AG04450 (cell line): ENCODE data around the gene STMN1. TPM values are rescaled to one million over a fixed set of nuclear protein-coding genes. Genes with fewer than 3 reads are reported as not detected.

ENCODE experiments used
- CTCF ChIA-PET: fragments of 300-600, 350-600 bp; formaldehyde crosslinking; extraction: SDS; loops from one replicate; lab custom pipeline; 2022; ENCODE audit warnings: antibody characterized with exemption, inconsistent platforms; lab: Charles Lee
- POLR2A ChIA-PET: fragments of 350-600 bp; formaldehyde crosslinking; extraction: SDS; loops from one replicate; lab custom pipeline; 2021; ENCODE audit warnings: antibody characterized with exemption, inconsistent platforms; lab: Yijun Ruan, JAX
- DNase-seq: peaks from one replicate; pipeline ENCODE4 v3.0.0-alpha.2; 2011; ENCODE audit warnings: low read depth, low spot score
- H3K27ac ChIP-seq: one replicate; pipeline ENCODE4 v1.5.1; 2012; ENCODE audit warnings: low read depth, low read length, control low read depth
- H3K27me3 ChIP-seq: one replicate; pipeline ENCODE4 v1.6.0; 2012; ENCODE audit warnings: low read length; ENCODE audit not compliant: control insufficient read depth, insufficient read depth
- H3K4me3 ChIP-seq: 2 replicates; pipeline ENCODE4 v1.5.1; 2011; ENCODE audit warnings: mild to moderate bottlenecking, low read depth, low read length, control low read depth
- H3K9me3 ChIP-seq: 2 replicates; pipeline ENCODE4 v1.5.1; 2012; ENCODE audit warnings: low read length; ENCODE audit not compliant: control insufficient read depth, insufficient read depth
- polyA plus RNA-seq: library from polyadenylated mRNA; depleted of rRNA; stranded (reverse); fragments of >200 nt; gene quantifications from 2 replicates; pipeline ENCODE4 v1.2.3, GENCODE V29; 2011
- TF ChIP-seq, protein P1 (sequence below): IDR thresholded peaks from 2 replicates; pipeline ENCODE4 v1.5.1; 2011; ENCODE audit warnings: low read depth, low read length, control low read depth, inconsistent platforms

STMN1 gene
- polyA plus RNA-seq, 1 experiment, result 176 TPM

DNA sequence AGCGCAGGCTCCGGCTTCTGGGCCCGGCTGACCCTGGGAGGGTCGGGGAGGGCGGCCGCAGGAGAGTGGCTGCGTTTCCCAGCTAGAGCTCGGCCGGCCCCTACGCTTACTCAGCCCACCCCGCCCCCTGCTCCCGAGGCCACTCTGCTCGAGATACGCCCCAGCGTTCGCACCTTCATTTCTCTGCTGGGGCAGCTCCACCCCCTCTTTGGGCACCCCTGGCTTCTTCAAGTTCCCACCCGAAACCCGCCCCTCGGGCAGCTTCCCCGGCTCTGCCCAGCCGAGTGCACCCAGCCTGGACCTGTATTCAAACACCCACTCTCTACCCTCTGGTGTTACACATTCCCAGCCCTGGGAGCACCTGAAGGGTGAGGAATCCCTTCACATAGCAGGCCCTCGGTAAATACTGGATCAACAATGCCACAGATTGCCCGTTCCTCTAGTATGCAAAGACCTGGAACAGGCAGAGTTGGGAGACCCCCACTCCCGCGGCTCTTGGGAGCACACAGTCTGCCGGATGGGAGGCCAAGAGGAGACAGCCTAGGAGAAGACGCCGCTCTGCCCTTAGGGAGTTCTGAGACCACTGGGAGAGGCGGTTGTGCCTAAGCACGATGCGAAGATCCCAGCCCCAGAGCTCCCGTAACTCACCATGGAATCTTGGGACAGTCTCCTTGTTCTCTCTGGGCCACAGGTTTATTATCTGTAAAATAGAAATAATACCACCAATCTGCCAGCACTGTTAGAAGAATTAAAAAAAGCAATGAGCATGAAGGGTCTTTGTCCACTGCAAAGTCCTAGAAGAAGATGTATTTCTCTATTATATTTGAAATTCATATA is 30.1 kb downstream of the STMN1 start:
- Histone ChIP-seq H3K4me3 (peak overlapping the region; percentile 69), H3K9me3 (no peaks in the 10 kb centered on the region), H3K27ac (peak overlapping the region; percentile 65), H3K27me3 (peaks cover 3% of the 10 kb centered on the region)
- ChIA-PET CTCF (interaction anchor here (0.7 to 1.9 kb wide), 2 partner anchors 20 to 132 kb away, joined by 3 to 10 read pairs; no protein-coding TSS in a partner anchor), POLR2A (interaction anchor here (0.7 to 1.9 kb wide), 7 partner anchors 13 to 57 kb away, joined by 3 to 9 read pairs (median 4); partner anchors contain the start of gene MTFR1L)
- no peak for DNase-seq
- TF ChIP-seq, protein P1, sequence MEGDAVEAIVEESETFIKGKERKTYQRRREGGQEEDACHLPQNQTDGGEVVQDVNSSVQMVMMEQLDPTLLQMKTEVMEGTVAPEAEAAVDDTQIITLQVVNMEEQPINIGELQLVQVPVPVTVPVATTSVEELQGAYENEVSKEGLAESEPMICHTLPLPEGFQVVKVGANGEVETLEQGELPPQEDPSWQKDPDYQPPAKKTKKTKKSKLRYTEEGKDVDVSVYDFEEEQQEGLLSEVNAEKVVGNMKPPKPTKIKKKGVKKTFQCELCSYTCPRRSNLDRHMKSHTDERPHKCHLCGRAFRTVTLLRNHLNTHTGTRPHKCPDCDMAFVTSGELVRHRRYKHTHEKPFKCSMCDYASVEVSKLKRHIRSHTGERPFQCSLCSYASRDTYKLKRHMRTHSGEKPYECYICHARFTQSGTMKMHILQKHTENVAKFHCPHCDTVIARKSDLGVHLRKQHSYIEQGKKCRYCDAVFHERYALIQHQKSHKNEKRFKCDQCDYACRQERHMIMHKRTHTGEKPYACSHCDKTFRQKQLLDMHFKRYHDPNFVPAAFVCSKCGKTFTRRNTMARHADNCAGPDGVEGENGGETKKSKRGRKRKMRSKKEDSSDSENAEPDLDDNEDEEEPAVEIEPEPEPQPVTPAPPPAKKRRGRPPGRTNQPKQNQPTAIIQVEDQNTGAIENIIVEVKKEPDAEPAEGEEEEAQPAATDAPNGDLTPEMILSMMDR, result no peak

DNA sequence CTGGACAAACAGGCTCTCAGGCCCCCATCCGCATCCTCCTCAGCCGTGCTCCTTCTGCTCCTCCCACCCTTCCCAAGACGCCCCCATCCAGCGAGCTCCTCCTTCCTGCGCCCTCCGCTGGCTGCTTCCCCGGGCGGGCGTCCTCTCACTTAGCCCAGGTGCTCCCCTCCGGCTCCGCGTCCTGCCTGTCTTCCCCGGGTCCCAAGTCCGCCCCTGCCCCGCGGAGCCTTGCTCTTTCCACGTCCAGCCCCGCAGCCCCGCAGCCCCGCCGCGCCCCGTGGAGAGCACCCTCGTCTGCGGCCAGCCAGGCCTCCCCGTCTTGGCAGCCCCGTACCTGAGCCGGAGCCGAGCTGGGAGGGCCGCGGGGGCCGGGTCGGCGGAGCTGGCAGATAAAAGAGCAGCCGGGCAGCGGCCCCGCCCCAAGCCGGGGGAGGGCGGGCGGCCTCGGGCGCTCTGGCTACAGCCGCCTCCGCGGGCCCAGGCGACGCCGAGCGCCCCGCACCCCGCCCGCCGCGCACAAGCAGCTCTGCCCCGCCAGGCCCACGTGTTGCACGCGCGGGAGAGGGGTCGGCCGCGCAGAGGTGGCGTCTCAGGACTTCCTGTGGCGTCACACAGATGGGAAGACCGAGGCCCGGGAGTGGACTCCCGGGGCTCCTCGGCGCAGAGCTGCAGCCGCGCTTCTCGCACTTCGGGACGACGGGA is 30.9 kb downstream of the STMN1 start, which contains the start of gene PAQR7:
TSS of gene PAQR7 (minus strand) at position 555 of the 702 bp plus-strand sequence. CDS start 11,869 bp downstream, outside the sequence.
- Histone ChIP-seq H3K4me3 (peak within 1 kb of the TSS; percentile 69), H3K9me3 (no peaks in the 10 kb centered on the region), H3K27me3 (peaks cover 3% of the 10 kb centered on the region), H3K27ac (peak within 1 kb of the TSS; percentile 65)
- POLR2A ChIA-PET, result interaction anchor here (0.7 to 1.9 kb wide), 8 partner anchors 12 to 56 kb away, joined by 3 to 9 read pairs (median 4); partner anchors contain the start of gene MTFR1L
- DNase-seq, result no peak
- TF ChIP-seq, protein P1, result 0 out of 2 replicates have a peak, but pooled peaks have one; percentile 22
- CTCF ChIA-PET, result interaction anchor here (1.1 to 1.9 kb wide), 2 partner anchors 9 to 21 kb away, joined by 3 to 10 read pairs; no protein-coding TSS in a partner anchor

DNA sequence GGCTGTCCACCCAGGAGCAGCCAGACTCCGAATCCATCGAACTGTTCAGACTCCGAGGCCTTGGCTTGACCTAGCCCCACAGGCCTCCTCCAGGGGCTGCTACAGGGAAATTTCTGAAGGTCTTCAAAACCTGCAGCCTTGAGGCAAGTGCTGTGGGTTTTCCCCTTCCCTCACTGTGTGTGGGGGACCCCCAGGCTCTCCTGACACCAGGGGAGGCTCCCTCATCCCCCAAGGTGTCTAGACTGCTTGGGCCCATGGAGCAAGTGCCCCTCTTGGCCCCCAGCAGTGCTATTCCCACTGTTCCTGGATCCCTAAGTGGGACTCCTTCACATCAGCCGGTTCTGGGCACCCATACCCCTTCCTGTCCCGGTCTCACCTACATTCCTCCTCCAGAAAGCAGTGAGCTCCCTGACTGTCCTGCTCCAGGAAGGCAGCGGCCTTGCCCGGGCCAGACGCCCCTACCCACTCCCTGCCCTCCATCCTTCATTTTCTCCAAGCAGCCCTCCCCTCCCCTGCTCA is 31.5 kb downstream of the STMN1 start:
- DNase-seq, result no peak

DNA sequence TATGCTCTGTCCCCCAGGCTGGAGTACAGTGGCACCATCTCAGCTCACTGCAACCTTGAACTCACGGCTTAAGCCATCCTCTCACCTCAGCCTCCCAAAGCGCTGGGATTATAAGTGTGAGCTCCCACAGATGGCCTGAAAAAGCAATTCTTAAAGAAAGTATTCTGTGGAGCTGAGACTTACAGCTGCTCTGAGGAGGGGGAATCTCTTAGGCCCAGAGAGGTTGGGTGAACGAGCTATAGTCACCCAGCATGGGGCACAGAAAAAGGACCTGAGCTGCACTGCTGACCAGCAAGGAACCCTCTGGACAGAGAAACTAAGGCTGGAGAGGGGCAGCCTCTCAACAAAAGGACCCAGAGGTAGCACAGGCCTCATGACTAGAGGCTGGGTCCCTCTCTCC is 32.0 kb downstream of the STMN1 start:
- DNase-seq, result no peak
- TF ChIP-seq, protein P1, result no peak
- POLR2A ChIA-PET, result interaction anchor here (0.6 to 1.9 kb wide), 4 partner anchors 14 to 607 kb away, joined by 3 to 9 read pairs (median 4); no protein-coding TSS in a partner anchor
- Histone ChIP-seq H3K4me3 (peak overlapping the region; percentile 69), H3K27me3 (no peaks in the 10 kb centered on the region), H3K27ac (no peak overlapping the region), H3K9me3 (no peaks in the 10 kb centered on the region)
- CTCF ChIA-PET, result interaction anchor here (0.7 to 1.9 kb wide), 2 partner anchors 22 to 123 kb away, joined by 4 to 10 read pairs; partner anchors contain the start of gene PAFAH2

More for the DNA sequence above, 31.5 kb downstream of the STMN1 start:
- H3K27me3 ChIP-seq, result peaks cover 2% of the 10 kb centered on the region
- H3K9me3 ChIP-seq, result no peaks in the 10 kb centered on the region
- POLR2A ChIA-PET, result interaction anchor here (0.6 to 1.9 kb wide), 8 partner anchors 11 to 606 kb away, joined by 3 to 9 read pairs (median 4); partner anchors contain the start of gene MTFR1L
- H3K4me3 ChIP-seq, result peak overlapping the region; percentile 69
- CTCF ChIA-PET, result interaction anchor here (0.7 to 1.9 kb wide), 3 partner anchors 8 to 123 kb away, joined by 3 to 10 read pairs (median 4); partner anchors contain the start of gene PAFAH2
- TF ChIP-seq, protein P1, result no peak
- H3K27ac ChIP-seq, result peak overlapping the region; percentile 21
